IPS DF 6.9 (cell line): ENCODE data around the gene KLHL29.

Experiments
- DNase-seq: peaks from one replicate; pipeline ENCODE4 v3.0.0-alpha.2; 2013; ENCODE audit warnings: low read depth, low spot score
- H3K27ac ChIP-seq: one replicate; pipeline ENCODE4 v1.5.1; 2013; ENCODE audit warnings: low read length, control low read depth
- H3K27me3 ChIP-seq: 2 replicates; pipeline ENCODE4 v1.6.1; 2013; ENCODE audit warnings: mild to moderate bottlenecking, low read length; ENCODE audit not compliant: control insufficient read depth, insufficient read depth
- H3K36me3 ChIP-seq: 2 replicates; pipeline ENCODE4 v1.6.1; 2013; ENCODE audit warnings: low read length; ENCODE audit not compliant: control insufficient read depth, insufficient read depth
- H3K4me1 ChIP-seq: 2 replicates; pipeline ENCODE4 v1.6.1; 2013; ENCODE audit warnings: low read length; ENCODE audit not compliant: control insufficient read depth, insufficient read depth
- H3K4me3 ChIP-seq: 2 replicates; pipeline ENCODE4 v1.5.1; 2013; ENCODE audit warnings: mild to moderate bottlenecking, low read length
- H3K9me3 ChIP-seq: 2 replicates; pipeline ENCODE4 v1.6.1; 2013; ENCODE audit warnings: low read length, inconsistent platforms; ENCODE audit not compliant: control insufficient read depth, insufficient read depth
- WGBS: extraction: QIAGEN DNeasy Blood & Tissue Kit; methylation state at CpG from one replicate; pipeline ENCODE4 v1.1.7; 2013; ENCODE audit warnings: mixed read lengths, missing lambda C conversion rate; ENCODE audit not compliant: insufficient read length, insufficient coverage; 5-methylcytosine and 5-hydroxymethylcytosine counted together

The KLHL29 gene

GRCh38 chr2:23420840-23421476 lies 36.0 kb downstream of the KLHL29 start:
- DNase-seq = no peak
- H3K4me1 ChIP-seq = peaks cover 13% of the 10 kb centered on the region
- H3K4me3 ChIP-seq = no peak overlapping the region
- no peak overlapping the region for H3K27ac ChIP-seq
- no peaks in the 10 kb centered on the region for H3K36me3 ChIP-seq
- no peaks in the 10 kb centered on the region for H3K9me3 ChIP-seq
- H3K27me3 ChIP-seq = no peaks in the 10 kb centered on the region
- WGBS = no CpG with 5 or more reads among the region's 9 CpGs

GRCh38 chr2:23422089-23423061 lies 37.4 kb downstream of the KLHL29 start:
- WGBS = no CpG with 5 or more reads among the region's 11 CpGs
- H3K4me1 ChIP-seq = peaks cover 13% of the 10 kb centered on the region
- H3K36me3 ChIP-seq = no peaks in the 10 kb centered on the region
- DNase-seq = no peak
- H3K27me3 ChIP-seq = no peaks in the 10 kb centered on the region
- H3K27ac ChIP-seq = no peak overlapping the region
- no peak overlapping the region for H3K4me3 ChIP-seq
- H3K9me3 ChIP-seq = no peaks in the 10 kb centered on the region

- no peak for DNase-seq
These were observed 38.3 kb downstream of the KLHL29 start for GRCh38 chr2:23423062-23423872.

GRCh38 chr2:23423873-23424680 lies 39.1 kb downstream of the KLHL29 start:
- Histone ChIP-seq H3K27me3 (no peaks in the 10 kb centered on the region), H3K4me3 (no peak overlapping the region), H3K9me3 (no peaks in the 10 kb centered on the region), H3K27ac (no peak overlapping the region), H3K4me1 (peaks cover 13% of the 10 kb centered on the region), H3K36me3 (no peaks in the 10 kb centered on the region)
- no peak for DNase-seq
- WGBS = no CpG with 5 or more reads among the region's 16 CpGs

More at GRCh38 chr2:23423062-23423872, 38.3 kb downstream of the KLHL29 start:
- Histone ChIP-seq H3K9me3 (no peaks in the 10 kb centered on the region), H3K27ac (no peak overlapping the region), H3K27me3 (no peaks in the 10 kb centered on the region), H3K36me3 (no peaks in the 10 kb centered on the region), H3K4me3 (no peak overlapping the region), H3K4me1 (peaks cover 13% of the 10 kb centered on the region)
- no CpG with 5 or more reads among the region's 31 CpGs for WGBS

GRCh38 chr2:23425338-23425871 lies 40.4 kb downstream of the KLHL29 start:
- no peaks in the 10 kb centered on the region for H3K27me3 ChIP-seq
- WGBS = no CpG with 5 or more reads among the region's 9 CpGs

GRCh38 chr2:23425885-23426262 lies 40.9 kb downstream of the KLHL29 start:
- no peak overlapping the region for H3K27ac ChIP-seq
- H3K4me3 ChIP-seq = no peak overlapping the region
- H3K9me3 ChIP-seq = no peaks in the 10 kb centered on the region
- peaks cover 13% of the 10 kb centered on the region for H3K4me1 ChIP-seq
- no peak for DNase-seq
- no CpG with 5 or more reads among the region's 3 CpGs for WGBS
- no peaks in the 10 kb centered on the region for H3K36me3 ChIP-seq
- H3K27me3 ChIP-seq = no peaks in the 10 kb centered on the region

More at GRCh38 chr2:23425338-23425871, 40.4 kb downstream of the KLHL29 start:
- no peak overlapping the region for H3K27ac ChIP-seq
- no peaks in the 10 kb centered on the region for H3K9me3 ChIP-seq
- DNase-seq = no peak
- H3K4me3 ChIP-seq = no peak overlapping the region
- peaks cover 13% of the 10 kb centered on the region for H3K4me1 ChIP-seq
- no peaks in the 10 kb centered on the region for H3K36me3 ChIP-seq

GRCh38 chr2:23426263-23426905 lies 41.4 kb downstream of the KLHL29 start:
- WGBS = no CpG with 5 or more reads among the region's 12 CpGs
- peaks cover 13% of the 10 kb centered on the region for H3K4me1 ChIP-seq
- no peak for DNase-seq
- no peak overlapping the region for H3K4me3 ChIP-seq
- no peaks in the 10 kb centered on the region for H3K9me3 ChIP-seq
- H3K27me3 ChIP-seq = no peaks in the 10 kb centered on the region
- no peaks in the 10 kb centered on the region for H3K36me3 ChIP-seq
- no peak overlapping the region for H3K27ac ChIP-seq

GRCh38 chr2:23427350-23427749 lies 42.4 kb downstream of the KLHL29 start:
- H3K4me3 ChIP-seq = no peak overlapping the region
- H3K36me3 ChIP-seq = no peaks in the 10 kb centered on the region
- no peaks in the 10 kb centered on the region for H3K27me3 ChIP-seq
- H3K4me1 ChIP-seq = peaks cover 13% of the 10 kb centered on the region
- WGBS = no CpG with 5 or more reads among the region's 8 CpGs
- no peak overlapping the region for H3K27ac ChIP-seq
- no peaks in the 10 kb centered on the region for H3K9me3 ChIP-seq
- no peak for DNase-seq

- Histone ChIP-seq H3K4me1 (peaks cover 10% of the 10 kb centered on the region), H3K27me3 (no peaks in the 10 kb centered on the region), H3K4me3 (no peak overlapping the region), H3K9me3 (no peaks in the 10 kb centered on the region), H3K36me3 (no peaks in the 10 kb centered on the region), H3K27ac (no peak overlapping the region)
- no peak for DNase-seq
- WGBS = no CpG with 5 or more reads among the region's 12 CpGs
These were observed 43.0 kb downstream of the KLHL29 start for GRCh38 chr2:23427976-23428375.
